ENCODE data around the gene ANKS6.

ANKS6 gene

GRCh38 chr9:98811051-98811650 is 14.8 kb upstream of the ANKS6 start:
- no peak for DNase-seq

- DNase-seq = no peak
Observed at GRCh38 chr9:98810102-98810842, 13.9 kb upstream of the ANKS6 start.

GRCh38 chr9:98809311-98810101 is 13.2 kb upstream of the ANKS6 start:
- DNase-seq = peak; percentile 43

GRCh38 chr9:98808875-98809274 is 12.5 kb upstream of the ANKS6 start:
- no peak for DNase-seq

GRCh38 chr9:98808411-98808815 is 12.1 kb upstream of the ANKS6 start:
- DNase-seq = peak; percentile 65

GRCh38 chr9:98807814-98808195 is 11.4 kb upstream of the ANKS6 start:
- DNase-seq = peak; percentile 61

- peak; percentile 50 for DNase-seq
Observed at GRCh38 chr9:98807070-98807813, 10.9 kb upstream of the ANKS6 start, which contains the start of gene GALNT12. GALNT12 (plus strand) TSS chr9:98807670; CDS start chr9:98807699, 29 bp downstream.

GRCh38 chr9:98806394-98807035 is 10.2 kb upstream of the ANKS6 start:
- peak; percentile 18 for DNase-seq

GRCh38 chr9:98805506-98806272 is 9.3 kb upstream of the ANKS6 start:
- DNase-seq = no peak

- DNase-seq = no peak
Observed at GRCh38 chr9:98804083-98804482, 7.7 kb upstream of the ANKS6 start.

GRCh38 chr9:98801969-98802371 is 5.6 kb upstream of the ANKS6 start:
- DNase-seq = peak; percentile 41

GRCh38 chr9:98801561-98801960 is 5.2 kb upstream of the ANKS6 start:
- DNase-seq = no peak

- no peak for DNase-seq
Observed at GRCh38 chr9:98798254-98798653, 1.9 kb upstream of the ANKS6 start.

GRCh38 chr9:98797491-98797890 is 1.1 kb upstream of the ANKS6 start:
- DNase-seq = no peak

- peak; percentile 69 for DNase-seq
Observed at GRCh38 chr9:98795970-98796363, 388 bp downstream of the ANKS6 start.

GRCh38 chr9:98795295-98795955 is 930 bp downstream of the ANKS6 start:
- no peak for DNase-seq

- no peak for DNase-seq
Observed at GRCh38 chr9:98794802-98795201, 1.6 kb downstream of the ANKS6 start.

GRCh38 chr9:98793031-98793430 is 3.3 kb downstream of the ANKS6 start:
- no peak for DNase-seq

- no peak for DNase-seq
Observed at GRCh38 chr9:98791608-98792490, 4.5 kb downstream of the ANKS6 start.

Data from DMS53 (cell line).